COR-L47 (cell line): ENCODE results near the gene TTYH2.

Source experiments
- DNase-seq: peaks from one replicate; lab custom pipeline; 2025; lab: John Stamatoyannopoulos, UW

Gene TTYH2

DNA sequence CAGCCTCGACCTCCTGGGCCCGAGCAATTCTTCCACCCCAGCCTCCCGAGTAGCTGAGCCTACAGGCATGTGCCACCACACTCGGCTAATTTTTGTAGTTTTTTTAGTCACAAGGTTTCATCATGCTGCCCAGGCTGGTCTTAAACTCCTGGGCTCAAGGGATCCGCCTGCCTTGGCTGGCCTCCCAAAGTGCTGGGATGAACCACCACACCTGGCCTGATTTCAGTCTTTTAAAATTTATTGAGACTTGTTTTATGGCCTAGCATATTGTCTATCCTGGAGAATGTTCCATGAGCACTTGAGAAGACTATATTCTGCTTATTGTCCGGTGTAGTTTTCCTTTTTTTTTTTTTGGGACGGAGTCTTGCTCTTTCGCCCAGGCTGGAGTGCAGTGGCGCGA lies 79.1 kb downstream of the TTYH2 start:
- DNase-seq, result no peak

GRCh38 chr17:74295625-74296547 lies 82.5 kb downstream of the TTYH2 start:
- DNase-seq, result no peak

DNA sequence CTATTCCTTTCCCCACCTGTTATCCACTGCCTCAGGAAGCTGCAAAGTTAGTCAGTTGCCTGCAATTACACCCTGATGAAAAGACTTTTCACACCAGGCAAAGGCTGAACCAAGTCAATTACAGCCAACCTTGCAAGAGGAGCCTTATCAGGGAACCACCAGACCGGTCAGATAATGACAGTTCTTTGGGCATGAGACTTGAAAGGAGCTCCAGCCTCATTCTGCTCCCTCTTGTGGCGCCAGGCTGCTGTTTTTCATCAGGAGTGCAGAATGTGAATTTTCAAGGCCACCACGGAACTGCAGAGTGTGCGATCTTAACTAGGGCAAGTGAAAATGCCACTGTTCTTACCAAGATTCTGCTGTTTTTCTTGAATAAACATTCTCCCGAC lies 83.2 kb downstream of the TTYH2 start:
- peak; percentile 32 for DNase-seq

DNA sequence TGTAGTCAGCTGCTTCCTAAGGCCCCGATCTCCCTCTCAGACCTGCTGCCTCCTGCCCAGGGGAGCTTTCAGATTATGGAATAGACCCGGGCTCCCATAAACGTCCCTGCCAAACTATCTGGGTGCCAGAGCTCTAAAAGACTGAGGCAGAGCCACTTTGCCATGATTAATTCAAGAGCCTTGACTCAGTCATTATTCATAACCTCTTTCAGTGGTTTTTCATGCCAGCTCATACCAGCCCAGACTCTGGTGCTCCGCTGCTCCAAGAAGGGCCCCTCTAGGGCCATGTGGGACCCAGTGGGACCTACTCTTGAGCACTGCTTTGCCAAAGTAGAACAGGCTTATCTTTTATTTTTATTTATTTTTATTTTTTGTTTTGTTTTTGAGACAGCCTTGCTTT lies 84.6 kb downstream of the TTYH2 start:
- DNase-seq, result no peak

GRCh38 chr17:74298778-74299177 lies 85.4 kb downstream of the TTYH2 start:
- DNase-seq, result no peak

- DNase-seq, result no peak
These were observed 86.0 kb downstream of the TTYH2 start for GRCh38 chr17:74299226-74300009.

DNA sequence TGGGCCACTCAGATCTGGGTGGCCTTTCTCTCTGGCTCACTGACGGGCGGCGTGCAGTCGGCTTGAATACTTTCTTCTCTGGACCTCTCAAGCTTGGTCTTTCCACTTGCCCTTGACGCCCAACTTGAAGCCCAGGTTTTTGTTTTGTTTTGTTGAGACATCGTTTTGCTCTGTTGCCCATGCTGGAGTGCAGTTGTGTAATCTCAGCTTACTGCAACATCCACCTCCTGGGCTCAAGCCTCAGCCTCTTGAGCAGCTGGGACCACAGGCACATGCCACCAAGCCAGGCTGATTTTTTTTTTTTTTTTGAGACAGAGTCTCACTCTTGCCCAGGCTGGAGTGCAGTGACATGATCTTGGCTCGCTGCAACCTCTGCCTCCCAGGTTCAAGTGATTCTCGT lies 89.9 kb downstream of the TTYH2 start:
- DNase-seq, result no peak

GRCh38 chr17:74304184-74304583 lies 90.8 kb downstream of the TTYH2 start:
- no peak for DNase-seq

DNA sequence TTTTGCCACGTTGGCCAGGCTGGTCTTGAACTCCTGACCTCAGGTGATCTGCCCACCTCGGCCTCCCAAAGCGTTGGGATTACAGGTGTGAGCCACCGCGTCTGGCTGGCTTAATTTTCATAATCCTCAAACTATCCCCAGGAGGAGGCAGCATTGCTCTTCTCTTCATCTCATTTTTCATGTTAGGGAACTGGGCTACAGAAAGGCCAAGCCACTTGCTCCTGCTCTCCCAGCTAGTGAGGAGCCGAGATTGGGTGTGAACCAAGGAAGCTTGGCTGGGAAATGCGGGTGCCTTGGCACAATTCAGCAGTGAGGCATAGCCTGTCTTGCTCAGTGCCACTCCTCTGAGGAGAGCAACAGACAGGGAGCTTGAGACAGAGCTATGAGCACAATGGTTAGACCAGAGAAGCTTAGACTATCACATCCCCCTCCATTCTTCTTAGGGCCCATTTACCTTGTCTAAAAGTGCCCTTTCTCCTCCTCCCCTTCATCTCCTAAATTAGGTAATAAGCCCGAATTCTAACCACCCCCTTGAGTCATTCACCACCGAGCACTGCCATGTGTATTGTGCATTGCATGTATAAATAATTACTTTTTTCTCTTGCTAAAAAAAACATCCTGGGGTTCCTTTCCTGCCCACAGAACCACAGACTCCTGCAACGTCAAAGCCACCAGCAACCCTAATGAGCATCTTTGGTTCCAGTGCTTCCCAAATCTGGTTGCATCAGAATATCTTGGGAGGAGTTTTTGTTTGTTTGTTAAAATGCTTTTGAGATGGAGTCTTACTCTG lies 92.7 kb downstream of the TTYH2 start:
- no peak for DNase-seq

- DNase-seq, result no peak
These were observed 94.8 kb downstream of the TTYH2 start for GRCh38 chr17:74307984-74308773.

GRCh38 chr17:74309902-74310301 lies 96.5 kb downstream of the TTYH2 start:
- no peak for DNase-seq
